ENCODE measurements around the gene CFAP54.
"Not testable (repeated sequence)": the region's sequence is repeated elsewhere in the genome, so short reads cannot be mapped to it uniquely, and the experiment has no call there.

GRCh38 chr12:96459281-96459680 is 30.1 kb upstream of the CFAP54 start:
- not testable (repeated sequence) for TF ChIP-seq EZH2 (IDR thresholded peaks at IDR 0.05; ENCODE audit: insufficient read depth, low read length)
- TF ChIP-seq, protein P1, sequence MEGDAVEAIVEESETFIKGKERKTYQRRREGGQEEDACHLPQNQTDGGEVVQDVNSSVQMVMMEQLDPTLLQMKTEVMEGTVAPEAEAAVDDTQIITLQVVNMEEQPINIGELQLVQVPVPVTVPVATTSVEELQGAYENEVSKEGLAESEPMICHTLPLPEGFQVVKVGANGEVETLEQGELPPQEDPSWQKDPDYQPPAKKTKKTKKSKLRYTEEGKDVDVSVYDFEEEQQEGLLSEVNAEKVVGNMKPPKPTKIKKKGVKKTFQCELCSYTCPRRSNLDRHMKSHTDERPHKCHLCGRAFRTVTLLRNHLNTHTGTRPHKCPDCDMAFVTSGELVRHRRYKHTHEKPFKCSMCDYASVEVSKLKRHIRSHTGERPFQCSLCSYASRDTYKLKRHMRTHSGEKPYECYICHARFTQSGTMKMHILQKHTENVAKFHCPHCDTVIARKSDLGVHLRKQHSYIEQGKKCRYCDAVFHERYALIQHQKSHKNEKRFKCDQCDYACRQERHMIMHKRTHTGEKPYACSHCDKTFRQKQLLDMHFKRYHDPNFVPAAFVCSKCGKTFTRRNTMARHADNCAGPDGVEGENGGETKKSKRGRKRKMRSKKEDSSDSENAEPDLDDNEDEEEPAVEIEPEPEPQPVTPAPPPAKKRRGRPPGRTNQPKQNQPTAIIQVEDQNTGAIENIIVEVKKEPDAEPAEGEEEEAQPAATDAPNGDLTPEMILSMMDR (IDR thresholded peaks at IDR 0.05; ENCODE audit: insufficient read depth, low read depth, low read length), result not testable (repeated sequence)
